Bronchial epithelial cell (primary cell): Measurements from ENCODE around the gene SUPT3H. TPM values are rescaled to one million over a fixed set of nuclear protein-coding genes. Genes with fewer than 3 reads are reported as not detected.
A peak's percentile ranks its signal among the peaks of the same experiment; 100 is the strongest.

Experiments
- DNase-seq: peaks from one replicate; pipeline ENCODE4 v3.0.0-alpha.2; 2010; ENCODE audit warnings: low read depth
- FAIRE-seq: peaks from 2 replicates; lab custom pipeline; 2011; peaks lifted over from hg19 to GRCh38; lab: Jason Lieb, UNC
- H3K27me3 ChIP-seq: 2 replicates; pipeline ENCODE4 v1.5.1; 2011; ENCODE audit warnings: low read length; ENCODE audit not compliant: control insufficient read depth, insufficient read depth
- H3K36me3 ChIP-seq: 2 replicates; pipeline ENCODE4 v1.5.1; 2011; ENCODE audit warnings: low read length; ENCODE audit not compliant: control insufficient read depth, insufficient read depth
- H3K4me3 ChIP-seq: 2 replicates; pipeline ENCODE4 v1.5.1; 2011; ENCODE audit warnings: mild to moderate bottlenecking, low read depth, low read length, control low read depth
- CTCF ChIP-seq: IDR thresholded peaks from 2 replicates; pipeline ENCODE4 v1.5.1; 2011; ENCODE audit warnings: mild to moderate bottlenecking, moderate library complexity, low read length, control low read depth, inconsistent platforms; ENCODE audit not compliant: insufficient read depth, severe bottlenecking
- total RNA-seq: library from RNA; depleted of rRNA; stranded (reverse); fragments of >200 nt; gene quantifications from 2 replicates; pipeline ENCODE4 v1.2.1, GENCODE V29; 2014

The SUPT3H gene
- total RNA-seq, 1 donor from 2014 or later = 12.9 TPM

GRCh38 chr6:44795326-44795725 lies 582.4 kb downstream of the SUPT3H start:
- Histone ChIP-seq H3K4me3 (no peak overlapping the region), H3K36me3 (no peaks in the 10 kb centered on the region), H3K27me3 (no peaks in the 10 kb centered on the region)
- no peak for DNase-seq
- no peak for FAIRE-seq
- no peak for TF ChIP-seq CTCF

DNA sequence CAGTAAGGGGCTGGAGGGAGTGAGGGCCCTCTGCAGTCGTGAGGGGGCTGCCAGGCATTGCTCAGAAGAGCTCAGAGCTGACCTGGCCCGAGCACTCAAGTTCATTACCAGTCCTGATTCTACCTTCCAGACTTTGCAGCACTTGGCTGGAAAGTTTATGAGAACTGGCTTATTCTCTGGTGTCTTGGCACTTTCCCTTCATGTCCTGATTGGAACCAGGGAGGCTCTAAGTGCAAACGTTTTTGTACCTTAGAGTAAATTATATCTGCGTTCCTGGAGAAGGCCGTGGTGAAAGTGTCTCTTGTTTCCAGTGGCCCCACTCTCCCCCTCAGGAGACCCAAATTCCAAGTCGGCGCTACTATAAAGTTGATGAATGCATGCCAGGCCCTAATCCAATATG lies 587.9 kb downstream of the SUPT3H start:
- no peak for DNase-seq
- Histone ChIP-seq H3K27me3 (no peaks in the 10 kb centered on the region), H3K36me3 (no peaks in the 10 kb centered on the region), H3K4me3 (no peak overlapping the region)
- no peak for TF ChIP-seq CTCF
- FAIRE-seq = peak; percentile 18

DNA sequence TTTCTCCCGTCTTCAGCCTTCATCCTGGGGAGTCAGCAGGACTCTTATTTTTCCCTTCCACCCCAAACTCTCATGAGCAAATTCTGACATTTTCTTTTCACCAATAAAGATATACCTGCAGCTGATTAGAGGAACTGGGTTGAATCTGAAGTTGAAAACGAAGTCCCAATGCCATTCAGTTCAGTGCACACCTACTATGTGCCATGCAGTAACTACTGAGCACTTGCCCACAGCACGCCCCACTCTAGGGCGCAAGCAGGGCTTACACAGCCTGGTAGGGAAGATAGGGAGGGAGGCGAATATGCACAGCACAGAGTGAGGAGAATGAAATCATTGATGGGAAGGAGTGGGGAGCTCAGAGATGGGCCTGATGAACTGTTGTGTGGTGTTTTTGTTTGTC lies 588.7 kb downstream of the SUPT3H start:
- FAIRE-seq (no peak), DNase-seq (no peak)
- no peak for TF ChIP-seq CTCF
- Histone ChIP-seq H3K36me3 (no peaks in the 10 kb centered on the region), H3K27me3 (no peaks in the 10 kb centered on the region), H3K4me3 (no peak overlapping the region)

GRCh38 chr6:44788387-44788981 lies 589.2 kb downstream of the SUPT3H start:
- no peak for FAIRE-seq
- no peaks in the 10 kb centered on the region for H3K27me3 ChIP-seq
- TF ChIP-seq CTCF = no peak
- no peak for DNase-seq
- H3K4me3 ChIP-seq = no peak overlapping the region
- H3K36me3 ChIP-seq = no peaks in the 10 kb centered on the region

- no peak for FAIRE-seq
- TF ChIP-seq CTCF = no peak
- H3K4me3 ChIP-seq = no peak overlapping the region
- H3K36me3 ChIP-seq = no peaks in the 10 kb centered on the region
- DNase-seq = no peak
- H3K27me3 ChIP-seq = no peaks in the 10 kb centered on the region
These were observed 590.4 kb downstream of the SUPT3H start for GRCh38 chr6:44787254-44787834.

DNA sequence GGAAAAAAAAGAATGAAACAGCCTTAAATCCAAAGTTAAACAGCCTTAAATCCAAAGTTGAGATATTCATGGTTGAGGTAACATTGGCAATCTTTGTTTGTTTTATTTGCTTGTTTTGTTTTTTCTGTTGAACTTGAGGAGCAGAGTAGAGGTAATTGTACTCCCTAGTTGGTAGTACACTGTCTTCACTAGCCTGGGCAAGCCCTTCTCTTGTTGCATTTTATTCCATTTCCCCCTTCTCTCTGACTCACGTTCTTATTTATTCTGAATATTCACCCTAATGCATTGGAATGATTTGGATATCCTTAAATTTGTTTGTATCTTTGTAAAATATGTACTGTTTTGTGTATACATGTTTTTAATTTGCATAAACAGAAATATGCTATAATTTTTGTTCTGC lies 592.6 kb downstream of the SUPT3H start:
- Histone ChIP-seq H3K4me3 (no peak overlapping the region), H3K36me3 (no peaks in the 10 kb centered on the region), H3K27me3 (no peaks in the 10 kb centered on the region)
- TF ChIP-seq CTCF = no peak
- DNase-seq = peak; percentile 79
- FAIRE-seq = no peak
